ENCODE data around the gene WDR7. TPM values are rescaled to one million over a fixed set of nuclear protein-coding genes. Genes with fewer than 3 reads are reported as not detected.

The WDR7 gene
- total RNA-seq, 4 donors from 2014 or later, result 19.3 to 51.4 (median 28.8) TPM

DNA sequence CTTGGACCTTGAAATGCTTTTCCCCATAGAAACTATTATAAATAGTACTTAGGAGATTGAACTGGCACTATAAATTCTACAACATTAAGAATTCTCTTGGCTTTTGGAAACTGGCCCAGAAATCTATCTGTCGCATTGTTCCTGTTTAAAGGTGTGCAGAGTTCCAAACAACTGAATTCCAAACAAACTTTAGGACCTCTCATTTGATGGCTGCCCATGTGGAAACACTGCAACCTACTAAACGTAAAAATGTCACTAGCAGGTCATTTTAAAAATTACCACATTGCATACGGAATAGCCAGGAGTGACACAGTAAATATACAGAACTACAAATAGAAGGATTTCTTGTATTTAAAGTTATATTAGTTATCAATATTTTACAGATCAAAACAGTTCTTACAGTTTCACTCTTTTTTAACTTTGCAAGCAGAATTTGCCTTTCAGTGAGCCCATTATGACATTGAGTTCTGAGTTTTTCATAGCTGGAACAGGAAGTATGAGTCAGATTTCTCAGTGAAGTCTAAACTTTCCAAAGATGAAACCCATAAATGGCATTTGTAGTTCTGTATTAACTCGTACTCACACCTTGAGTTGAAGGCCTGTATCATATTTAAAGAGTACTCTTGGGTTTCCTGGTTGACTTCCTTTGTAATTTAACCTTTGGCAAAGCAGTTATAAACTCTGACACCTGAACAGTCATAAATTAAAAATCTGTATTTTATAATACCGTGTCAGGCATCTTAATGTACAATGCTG lies 353.4 kb downstream of the WDR7 start:
- Histone ChIP-seq H3K9me3 (no peaks in the 10 kb centered on the region), H3K27ac (peak overlapping the region in 2 of 4 donors; percentile 24 to 27), H3K27me3 (no peaks in the 10 kb centered on the region), H3K4me1 (peaks cover 0 to 28% (median 5%) of the 10 kb centered on the region in 3 donors), H3K4me3 (no peak overlapping the region), H3K36me3 (no peaks in the 10 kb centered on the region)
- 38 to 48% methylated on average over 5 of the region's 5 CpGs for WGBS, 2 donors (ENCODE audit: low coverage in 1 of 2)
- ATAC-seq, result no peak
- TF ChIP-seq POLR2A (IDR thresholded peaks at IDR 0.05) (no peak), POLR2AphosphoS5 (IDR thresholded peaks at IDR 0.05) (peak; percentile 32)

DNA sequence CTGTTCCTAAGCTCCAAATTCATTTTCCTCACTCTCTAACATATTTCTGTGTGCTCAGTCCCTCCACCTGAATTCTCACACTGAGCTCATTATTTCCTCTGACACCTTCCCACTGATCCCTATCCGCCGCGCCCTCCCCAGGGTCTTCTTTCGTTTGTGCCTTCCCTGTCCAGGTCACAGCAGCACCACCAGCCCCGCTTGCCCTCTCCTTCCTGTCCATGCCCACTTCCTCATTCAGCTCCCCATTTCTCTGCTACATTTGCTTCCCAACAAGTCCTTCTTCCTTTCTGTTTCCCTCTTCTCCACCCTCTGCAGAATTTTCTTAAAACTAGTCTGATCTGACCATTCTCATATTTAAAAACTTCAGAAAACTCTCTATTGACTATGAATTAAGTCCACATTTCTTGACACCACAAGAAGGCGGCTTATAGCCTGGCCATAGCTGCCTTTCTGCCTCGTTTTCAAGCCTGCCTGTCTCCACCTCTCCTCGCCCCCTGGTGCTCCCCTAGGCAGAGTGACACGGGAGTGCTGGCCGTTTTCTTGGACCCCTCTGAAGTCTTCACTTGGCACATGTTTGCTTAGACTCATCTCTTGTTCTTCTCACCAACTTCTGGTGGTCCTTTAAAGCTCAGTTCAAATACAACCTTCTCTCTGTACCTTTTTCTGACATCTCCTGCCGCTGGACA lies 357.0 kb downstream of the WDR7 start:
- WGBS, 2 donors (ENCODE audit: low coverage in 1 of 2), result 80 to 82% methylated on average over 10 to 11 of the region's 11 CpGs

GRCh38 chr18:57009844-57010243 lies 358.7 kb downstream of the WDR7 start:
- H3K36me3 ChIP-seq, result no peaks in the 10 kb centered on the region
- H3K27ac ChIP-seq, result no peak overlapping the region
- H3K4me3 ChIP-seq, result no peak overlapping the region
- no peak for TF ChIP-seq EP300 (IDR thresholded peaks at IDR 0.05)
- ATAC-seq, result no peak
- no peaks in the 10 kb centered on the region for H3K9me3 ChIP-seq
- H3K4me1 ChIP-seq, result peaks cover 0 to 4% (median 0%) of the 10 kb centered on the region in 3 donors
- 73 to 96% methylated on average over 3 of the region's 4 CpGs for WGBS, 2 donors (ENCODE audit: low coverage in 1 of 2)
- H3K27me3 ChIP-seq, result no peaks in the 10 kb centered on the region

More for the DNA sequence above, 357.0 kb downstream of the WDR7 start:
- no peak for TF ChIP-seq POLR2A (IDR thresholded peaks at IDR 0.05)
- no peak for TF ChIP-seq EP300 (IDR thresholded peaks at IDR 0.05)
- TF ChIP-seq CTCF (IDR thresholded peaks at IDR 0.05), result no peak
- no peak for TF ChIP-seq POLR2AphosphoS5 (IDR thresholded peaks at IDR 0.05)
- no peak overlapping the region for H3K4me3 ChIP-seq
- ATAC-seq, result no peak
- no peaks in the 10 kb centered on the region for H3K36me3 ChIP-seq
- no peaks in the 10 kb centered on the region for H3K27me3 ChIP-seq
- no peaks in the 10 kb centered on the region for H3K9me3 ChIP-seq
- no peak overlapping the region for H3K27ac ChIP-seq
- H3K4me1 ChIP-seq, result peaks cover 0 to 19% (median 5%) of the 10 kb centered on the region in 3 donors

DNA sequence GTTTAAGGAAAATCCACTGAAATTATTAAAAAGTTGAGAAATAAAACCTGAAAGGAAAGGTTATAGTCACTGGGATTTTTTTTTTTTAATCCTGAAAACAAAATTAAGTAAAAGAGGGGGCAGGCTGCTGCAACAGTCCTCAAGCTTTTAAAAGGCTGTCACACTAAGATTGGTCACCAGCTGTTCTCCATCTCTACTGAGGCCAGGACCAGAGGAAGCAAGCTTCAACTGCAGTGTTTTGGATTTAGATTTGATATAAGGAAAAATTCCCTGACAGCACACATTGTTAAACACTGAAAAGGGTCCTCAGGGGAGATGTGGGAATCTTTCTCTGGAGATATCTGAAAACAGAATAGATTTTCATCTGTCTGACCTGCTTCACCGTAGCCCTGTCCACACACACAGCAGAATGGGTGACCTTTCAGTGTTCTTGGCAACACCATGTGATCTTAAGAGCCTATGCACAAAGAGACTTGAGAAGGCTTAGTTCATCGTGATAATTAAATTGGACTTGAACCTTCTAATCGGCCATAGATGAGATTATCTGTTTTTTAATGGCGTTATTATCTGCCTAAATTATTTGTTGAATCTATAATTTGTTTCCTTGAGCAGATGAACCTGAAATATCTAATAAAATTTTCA lies 363.7 kb downstream of the WDR7 start:
- Histone ChIP-seq H3K27me3 (no peaks in the 10 kb centered on the region), H3K9me3 (no peaks in the 10 kb centered on the region), H3K36me3 (no peaks in the 10 kb centered on the region), H3K4me3 (no peak overlapping the region), H3K27ac (no peak overlapping the region), H3K4me1 (no peaks in the 10 kb centered on the region)
- WGBS, 2 donors (ENCODE audit: low coverage in 1 of 2), result 42 to 59% methylated on average over 4 of the region's 4 CpGs
- ATAC-seq, result no peak
- TF ChIP-seq POLR2AphosphoS5 (IDR thresholded peaks at IDR 0.05), result no peak
- TF ChIP-seq CTCF (IDR thresholded peaks at IDR 0.05), result no peak
- TF ChIP-seq EP300 (IDR thresholded peaks at IDR 0.05), result no peak
- no peak for TF ChIP-seq POLR2A (IDR thresholded peaks at IDR 0.05)

GRCh38 chr18:57015451-57015850 lies 364.3 kb downstream of the WDR7 start:
- no peaks in the 10 kb centered on the region for H3K4me1 ChIP-seq
- H3K27ac ChIP-seq, result no peak overlapping the region
- no peak for ATAC-seq
- H3K9me3 ChIP-seq, result no peaks in the 10 kb centered on the region
- TF ChIP-seq POLR2A (IDR thresholded peaks at IDR 0.05) (no peak), POLR2AphosphoS5 (IDR thresholded peaks at IDR 0.05) (no peak), EP300 (IDR thresholded peaks at IDR 0.05) (no peak), CTCF (IDR thresholded peaks at IDR 0.05) (no peak)
- 94% methylated on average over 6 to 7 of the region's 7 CpGs for WGBS, 2 donors (ENCODE audit: low coverage in 1 of 2)
- H3K27me3 ChIP-seq, result no peaks in the 10 kb centered on the region
- no peak overlapping the region for H3K4me3 ChIP-seq
- H3K36me3 ChIP-seq, result peaks cover 0 to 1% of the 10 kb centered on the region in 2 donors

Data from gastroesophageal sphincter (tissue), 4 donors.